HepG2 (cell line): ENCODE measurements around the gene ART1. TPM values are rescaled to one million over a fixed set of nuclear protein-coding genes. Genes with fewer than 3 reads are reported as not detected.

ENCODE experiments used
- ATAC-seq: fragments of 200-7000 bp; cut with Tn5 transposase; 3 replicates; pipeline ENCODE4 v1.9.1; 2020; ENCODE audit warnings: mild to moderate bottlenecking, moderate library complexity
- BruUV-seq: library from RNA; stranded (reverse); fragments of 400-500 nt; replicated peaks from 2 replicates; lab custom pipeline; 2021; lab: Mats Ljungman, UMichigan
- CTCF ChIA-PET: fragments of 300-600 bp; formaldehyde crosslinking; extraction: SDS; loops from one replicate; lab custom pipeline; 2021; ENCODE audit warnings: low total read pairs, inconsistent platforms, low intra/inter-chr PET ratio; lab: Yijun Ruan, JAX
- POLR2A ChIA-PET: fragments of 350-600 bp; sonication (Branson Sonifier 250); formaldehyde crosslinking; loops from one replicate; lab custom pipeline; 2020; ENCODE audit warnings: antibody characterized with exemption, inconsistent platforms; lab: Yijun Ruan, JAX
- DNase-seq: peaks from one replicate; pipeline ENCODE4 v3.0.0-alpha.2; 2015; ENCODE audit warnings: low spot score
- FAIRE-seq: peaks from 3 replicates; lab custom pipeline; 2011; peaks lifted over from hg19 to GRCh38; lab: Jason Lieb, UNC
- H2AFZ ChIP-seq: one replicate; pipeline ENCODE4 v1.6.1; 2011; ENCODE audit warnings: low read length, inconsistent platforms
- H3K27ac ChIP-seq: fragments of 300-600 bp; 3 replicates; pipeline ENCODE4 v1.8.0; 2011; ENCODE audit warnings: mixed run types, mild to moderate bottlenecking, mixed read lengths, low read length, inconsistent platforms; ENCODE audit not compliant: insufficient read depth; ENCODE audit errors: extremely low read length
- H3K27me3 ChIP-seq, 2 experiments: fragments of 200-600 bp in 1 of 2; 2 replicates in 1 of 2; 3 replicates in 1 of 2; pipeline versions ENCODE4 v1.6.0 to v1.8.0; 2011; ENCODE audit warnings: low read length in 2 of 2, mild to moderate bottlenecking in 2 of 2, moderate library complexity in 2 of 2, inconsistent platforms in 1 of 2; ENCODE audit not compliant: insufficient read depth in 2 of 2, control insufficient read depth in 1 of 2
- H3K36me3 ChIP-seq, 2 experiments: fragments of 200-600 bp in 1 of 2; replicated peaks in 1 of 2; 2 replicates in 1 of 2; 3 replicates in 1 of 2; pipeline versions ENCODE4 v1.5.1 to v1.8.0; 2011; ENCODE audit warnings: low read length in 2 of 2, inconsistent platforms in 1 of 2; ENCODE audit not compliant: insufficient read depth in 2 of 2, control insufficient read depth in 1 of 2
- H3K4me1 ChIP-seq: 2 replicates; pipeline ENCODE4 v1.5.1; 2012; ENCODE audit warnings: low read length, inconsistent platforms; ENCODE audit not compliant: insufficient read depth
- H3K4me2 ChIP-seq: 2 replicates; pipeline ENCODE4 v1.6.0; 2011; ENCODE audit warnings: low read depth, low read length, inconsistent platforms
- H3K4me3 ChIP-seq, 3 experiments: fragments of 200-600 bp in 1 of 3; sonication (generic), shearing (Covaris generic) in 1 of 3; replicated peaks in 1 of 3; 2 replicates each; pipeline ENCODE4 v1.5.1; 2011 to 2016; ENCODE audit warnings: low read length in 3 of 3, inconsistent platforms in 2 of 3, low read depth in 2 of 3, mild to moderate bottlenecking in 2 of 3, control low read depth in 1 of 3, mixed read lengths in 1 of 3; ENCODE audit not compliant: insufficient read depth in 1 of 3
- H3K79me2 ChIP-seq: one replicate; pipeline ENCODE4 v1.6.1; 2011; ENCODE audit warnings: low read length, inconsistent platforms; ENCODE audit not compliant: insufficient read depth
- H3K9ac ChIP-seq: 2 replicates; pipeline ENCODE4 v1.6.0; 2011; ENCODE audit warnings: mild to moderate bottlenecking, low read depth, low read length, inconsistent platforms; ENCODE audit not compliant: insufficient read depth
- H3K9me3 ChIP-seq: 2 replicates; pipeline ENCODE4 v1.5.1; 2012; ENCODE audit warnings: mild to moderate bottlenecking, low read length
- H4K20me1 ChIP-seq: 2 replicates; pipeline ENCODE4 v1.6.0; 2011; ENCODE audit warnings: inconsistent platforms, mild to moderate bottlenecking, low read length, moderate library complexity; ENCODE audit not compliant: insufficient read depth
- CEBPZ ChIP-seq: IDR thresholded peaks from 2 replicates; pipeline ENCODE4 v1.6.1; 2012; ENCODE audit warnings: low read length, improper control_type of control experiment
- GATAD1 ChIP-seq: IDR thresholded peaks from 2 replicates; pipeline ENCODE4 v1.6.1; 2016; ENCODE audit warnings: missing genetic modification reagents, missing compliant biosample characterization
- GLI4 ChIP-seq: sonication (generic); formaldehyde crosslinking; IDR thresholded peaks from 2 replicates; pipeline ENCODE4 v1.5.1; 2020; ENCODE audit warnings: missing genetic modification reagents, mild to moderate bottlenecking, moderate library complexity, borderline replicate concordance
- HNRNPK ChIP-seq: fragments of 200-400 bp; formaldehyde crosslinking; IDR thresholded peaks from 2 replicates; pipeline ENCODE4 v1.6.1; 2018; ENCODE audit warnings: low read length, low read depth, moderate library complexity, mild to moderate bottlenecking; ENCODE audit not compliant: poor library complexity, severe bottlenecking
- RFXAP ChIP-seq: sonication (generic); formaldehyde crosslinking; IDR thresholded peaks from 2 replicates; pipeline ENCODE4 v1.4.0; 2020; ENCODE audit warnings: missing genetic modification reagents, borderline replicate concordance
- RXRA ChIP-seq: sonication (generic); formaldehyde crosslinking; IDR thresholded peaks from 2 replicates; pipeline ENCODE4 v1.5.1; 2020; ENCODE audit warnings: missing genetic modification reagents
- SNRNP70 ChIP-seq: fragments of 200-400 bp; formaldehyde crosslinking; IDR thresholded peaks from 2 replicates; pipeline ENCODE4 v1.6.1; 2017; ENCODE audit warnings: mild to moderate bottlenecking, low read depth, low read length, moderate library complexity
- SRF ChIP-seq: IDR thresholded peaks from 2 replicates; pipeline ENCODE4 v1.6.1; 2011; ENCODE audit warnings: mild to moderate bottlenecking, low read depth, low read length, moderate library complexity
- ZFP91 ChIP-seq: sonication (generic); formaldehyde crosslinking; IDR thresholded peaks from 2 replicates; pipeline ENCODE4 v1.9.0; 2022; ENCODE audit warnings: missing genetic modification reagents, mild to moderate bottlenecking, borderline replicate concordance
- ZNF224 ChIP-seq: sonication (generic); formaldehyde crosslinking; IDR thresholded peaks from 2 replicates; pipeline ENCODE4 v1.5.0; 2020; ENCODE audit warnings: mild to moderate bottlenecking, missing genetic modification reagents
- ZNF660 ChIP-seq: sonication (generic); formaldehyde crosslinking; IDR thresholded peaks from 2 replicates; pipeline ENCODE4 v1.5.1; 2020; ENCODE audit warnings: mild to moderate bottlenecking, low read depth, missing genetic modification reagents, borderline replicate concordance
- WGBS: methylation state at CpG from one replicate; pipeline ENCODE4 v1.1.6; 2017; ENCODE audit warnings: low lambda C conversion rate; 5-methylcytosine and 5-hydroxymethylcytosine counted together
- in situ Hi-C: cut with HindIII; loops from 2 replicates; pipeline ENCODE4 v1.10.0; 2017; ENCODE audit warnings: low pct_unique_long_range_greater_than_20kb; ENCODE audit not compliant: extremely low pct_ligation_motif_present
- intact Hi-C: fragments of 100-400 bp; cut with micrococcal nuclease; formaldehyde crosslinking; loops from one replicate; pipeline ENCODE4 v1.10.0; 2022; ENCODE audit not compliant: unreplicated experiment
- polyA plus RNA-seq, 8 experiments: library from polyadenylated mRNA; depleted of rRNA in 3 of 8; stranded (reverse) in 7 of 8; unstranded in 1 of 8; fragments of >200 nt; fragmentation: Illumina TruSeq in 4 of 8; extraction: Trizol in 4 of 8; gene quantifications; 2 replicates each; pipeline versions ENCODE4 v1.2.1 to v1.2.3, GENCODE V29; 2011 to 2016; ENCODE audit warnings: low read depth in 4 of 8, missing spikeins in 1 of 8, mixed read lengths in 1 of 8; ENCODE audit not compliant: insufficient read depth in 1 of 8
- total RNA-seq, 5 experiments: library from RNA; depleted of rRNA; stranded (reverse); fragments of >200 nt; fragmentation: Illumina TruSeq; extraction: Trizol; gene quantifications; 2 replicates each; pipeline ENCODE4 v1.2.3, GENCODE V29; 2016; ENCODE audit warnings: low read depth in 1 of 5

Gene ART1
- total and polyA plus RNA-seq, 2 of the 13 experiments (the other 11 are each of a cell fraction or from before 2014, with no cell fraction given) = not detected

DNA sequence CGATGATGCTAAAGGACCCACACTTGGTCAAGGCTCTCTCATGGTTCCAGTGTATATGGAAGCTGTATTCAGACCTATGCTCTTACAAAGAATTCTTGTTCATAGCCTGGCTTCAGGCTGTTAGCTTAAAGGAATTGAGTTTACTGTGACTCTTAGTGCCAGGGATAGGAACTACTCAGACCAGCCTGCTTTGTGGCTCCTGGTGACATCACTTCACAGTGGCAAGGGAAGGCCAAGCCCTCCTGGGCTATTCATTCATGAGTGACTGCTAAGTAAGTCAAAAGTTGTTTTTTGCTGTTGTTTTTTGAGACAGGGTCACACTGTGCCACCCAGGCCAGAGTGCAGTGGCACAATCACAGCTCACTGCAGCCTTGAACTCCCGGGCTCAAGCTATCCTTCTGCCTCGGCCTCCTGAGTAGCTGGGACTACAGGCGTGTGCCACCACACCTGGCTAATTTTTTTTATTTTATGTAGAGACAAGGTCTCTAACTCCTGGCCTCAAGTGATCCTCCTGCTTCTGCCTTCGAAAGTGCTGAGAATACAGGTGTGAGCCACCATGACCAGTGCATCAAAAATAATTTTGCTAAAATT lies 12.8 kb upstream of the ART1 start:
- intact Hi-C loops (no loop called here), in situ Hi-C loops (no loop called here)
- Histone ChIP-seq H3K27me3 (peaks cover 6 to 45% of the 10 kb centered on the region in 2 experiments; a peak in 4 of 5 replicates), H3K27ac (no peak overlapping the region), H3K4me1 (no peaks in the 10 kb centered on the region), H2AFZ (no peak overlapping the region), H3K9ac (no peak overlapping the region), H3K79me2 (no peaks in the 10 kb centered on the region), H3K4me2 (no peak overlapping the region), H3K36me3 (no peaks in the 10 kb centered on the region), H4K20me1 (no peaks in the 10 kb centered on the region), H3K4me3 (no peak overlapping the region), H3K9me3 (no peaks in the 10 kb centered on the region)
- no peak for DNase-seq
- ChIA-PET CTCF (no interaction called here), POLR2A (interaction anchor here (1.2 kb wide), 1 partner anchor 11 kb away, joined by 3 read pairs; no protein-coding TSS in a partner anchor)
- TF ChIP-seq ZNF224 (CRISPR knock-in tag) = no peak
- TF ChIP-seq ZFP91 (CRISPR knock-in tag) = no peak
- TF ChIP-seq HNRNPK = no peak
- TF ChIP-seq ZNF660 (CRISPR knock-in tag) = no peak
- no peak for TF ChIP-seq SNRNP70
- no peak for TF ChIP-seq SRF
- no peak for TF ChIP-seq RFXAP
- no peak for TF ChIP-seq RXRA
- no peak for TF ChIP-seq CEBPZ
- TF ChIP-seq GATAD1 = no peak
- no peak for TF ChIP-seq GLI4 (CRISPR knock-in tag)
- no peak for ATAC-seq
- FAIRE-seq = no peak
- BruUV-seq = no TSS peak
- 21% methylated on average over 5 of the region's 5 CpGs for WGBS
